Breast epithelium (tissue), 3 donors: Measurements from ENCODE around the gene STX2.

Experiments
- CTCF ChIP-seq, 3 donors: fragments of 450-650 bp; IDR thresholded peaks; one replicate each; pipeline ENCODE4 v1.5.1; 2016 to 2017; ENCODE audit warnings: antibody characterized with exemption in 3 of 3, mild to moderate bottlenecking in 3 of 3, moderate library complexity in 3 of 3
- POLR2AphosphoS5 ChIP-seq, 3 donors: sonication (generic); formaldehyde crosslinking; IDR thresholded peaks; one replicate each; pipeline ENCODE4 v1.6.1; 2017; ENCODE audit warnings: antibody characterized with exemption in 3 of 3

GRCh38 chr12:130819681-130820080 is 19.4 kb downstream of the STX2 start:
- TF ChIP-seq CTCF (IDR thresholded peaks at IDR 0.05) (no peak), POLR2AphosphoS5 (IDR thresholded peaks at IDR 0.05) (no peak)
